GM21825 (cell line): Measurements from ENCODE around the gene EIF5.
"Not testable (repeated sequence)": the region's sequence is repeated elsewhere in the genome, so short reads cannot be mapped to it uniquely, and the experiment has no call there.

Experiments used
- ATAC-seq: cut with Tn5 transposase; IDR thresholded peaks from one replicate; pipeline ENCODE4 v1.9.1; 2021; ENCODE audit warnings: mild to moderate bottlenecking, moderate library complexity; ENCODE audit not compliant: unreplicated experiment

EIF5 gene

GRCh38 chr14:103332143-103332919 lies 1.7 kb upstream of the EIF5 start:
- no peak for ATAC-seq

GRCh38 chr14:103334644-103335622 lies 896 bp downstream of the EIF5 start:
- ATAC-seq: peak; percentile 26

GRCh38 chr14:103336191-103336590 lies 2.2 kb downstream of the EIF5 start:
- ATAC-seq: no peak

- ATAC-seq: no peak
These were observed 3.8 kb downstream of the EIF5 start for GRCh38 chr14:103337794-103338193.

- ATAC-seq: no peak
These were observed 5.5 kb downstream of the EIF5 start for GRCh38 chr14:103339561-103339960.

- ATAC-seq: no peak
These were observed 6.6 kb downstream of the EIF5 start for GRCh38 chr14:103340480-103341212.

- no peak for ATAC-seq
These were observed 7.5 kb downstream of the EIF5 start for GRCh38 chr14:103341250-103342129.

GRCh38 chr14:103343164-103343879 lies 9.3 kb downstream of the EIF5 start:
- no peak for ATAC-seq

- ATAC-seq: no peak
These were observed 10.1 kb downstream of the EIF5 start for GRCh38 chr14:103343905-103344797.

GRCh38 chr14:103346286-103346685 lies 12.2 kb downstream of the EIF5 start:
- no peak for ATAC-seq

- ATAC-seq: no peak
These were observed 13.2 kb downstream of the EIF5 start for GRCh38 chr14:103347091-103347815.

GRCh38 chr14:103348154-103348553 lies 14.1 kb downstream of the EIF5 start:
- ATAC-seq: no peak

- no peak for ATAC-seq
These were observed 15.9 kb downstream of the EIF5 start for GRCh38 chr14:103349982-103350381.

- ATAC-seq: no peak
These were observed 19.3 kb downstream of the EIF5 start for GRCh38 chr14:103353362-103353761.

- ATAC-seq: no peak
These were observed 20.1 kb downstream of the EIF5 start for GRCh38 chr14:103354141-103354540.

GRCh38 chr14:103356024-103356682 lies 22.1 kb downstream of the EIF5 start:
- no peak for ATAC-seq

GRCh38 chr14:103357552-103357951 lies 23.5 kb downstream of the EIF5 start:
- ATAC-seq: not testable (repeated sequence)
